ENCODE data around the gene SSTR5.

DNA sequence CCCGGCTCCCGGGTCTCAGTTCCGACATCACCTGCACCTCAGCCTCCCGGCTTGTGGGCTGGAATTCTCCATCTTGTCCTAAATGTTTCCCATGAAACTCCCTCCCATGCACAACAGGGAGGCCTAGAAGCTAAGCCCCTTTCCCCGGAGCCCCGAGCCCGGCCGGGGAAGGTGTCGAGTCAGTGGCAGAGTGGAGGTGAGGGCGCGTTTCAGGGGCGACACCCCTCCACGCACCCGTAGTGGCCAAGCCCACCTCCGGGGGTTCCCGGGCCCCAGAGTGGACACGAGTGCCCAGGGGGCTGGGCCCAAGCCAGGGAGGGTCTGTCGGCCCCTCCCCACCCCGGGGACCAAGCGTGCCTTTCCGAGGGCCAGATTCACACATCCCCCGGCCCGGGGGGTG lies 48.5 kb downstream of the SSTR5 start:
- TF ChIP-seq, protein P1, sequence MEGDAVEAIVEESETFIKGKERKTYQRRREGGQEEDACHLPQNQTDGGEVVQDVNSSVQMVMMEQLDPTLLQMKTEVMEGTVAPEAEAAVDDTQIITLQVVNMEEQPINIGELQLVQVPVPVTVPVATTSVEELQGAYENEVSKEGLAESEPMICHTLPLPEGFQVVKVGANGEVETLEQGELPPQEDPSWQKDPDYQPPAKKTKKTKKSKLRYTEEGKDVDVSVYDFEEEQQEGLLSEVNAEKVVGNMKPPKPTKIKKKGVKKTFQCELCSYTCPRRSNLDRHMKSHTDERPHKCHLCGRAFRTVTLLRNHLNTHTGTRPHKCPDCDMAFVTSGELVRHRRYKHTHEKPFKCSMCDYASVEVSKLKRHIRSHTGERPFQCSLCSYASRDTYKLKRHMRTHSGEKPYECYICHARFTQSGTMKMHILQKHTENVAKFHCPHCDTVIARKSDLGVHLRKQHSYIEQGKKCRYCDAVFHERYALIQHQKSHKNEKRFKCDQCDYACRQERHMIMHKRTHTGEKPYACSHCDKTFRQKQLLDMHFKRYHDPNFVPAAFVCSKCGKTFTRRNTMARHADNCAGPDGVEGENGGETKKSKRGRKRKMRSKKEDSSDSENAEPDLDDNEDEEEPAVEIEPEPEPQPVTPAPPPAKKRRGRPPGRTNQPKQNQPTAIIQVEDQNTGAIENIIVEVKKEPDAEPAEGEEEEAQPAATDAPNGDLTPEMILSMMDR (IDR thresholded peaks at IDR 0.05; ENCODE audit: low read length): no peak
- TF ChIP-seq EZH2 (optimal IDR thresholded peaks at IDR 0.05; ENCODE audit: low read depth, low read length): no peak
- TF ChIP-seq EZH2phosphoT487 (IDR thresholded peaks at IDR 0.05; ENCODE audit: low read length): no peak
